CD4-positive, alpha-beta memory T cell (primary cell): Measurements from ENCODE around the gene FAM210A. TPM values are rescaled to one million over a fixed set of nuclear protein-coding genes. Genes with fewer than 3 reads are reported as not detected.

Experiments
- CTCF ChIA-PET: fragments of 350-600 bp; sonication (Branson Sonifier 250); formaldehyde crosslinking; loops from one replicate; lab custom pipeline; 2021; ENCODE audit warnings: inconsistent platforms; ENCODE audit not compliant: partially characterized antibody; lab: Charles Lee
- POLR2A ChIA-PET: fragments of 350-600 bp; sonication (Branson Sonifier 250); formaldehyde crosslinking; loops from one replicate; lab custom pipeline; 2021; ENCODE audit not compliant: partially characterized antibody; lab: Charles Lee
- DNase-seq, 5 donors: peaks; one replicate each; pipeline versions ENCODE4 v3.0.0 to v3.0.0-alpha.2; 2020 to 2022; ENCODE audit warnings: mixed read lengths in 1 of 5
- H3K27ac ChIP-seq: one replicate; pipeline ENCODE4 v1.7.0; 2013; ENCODE audit warnings: low read depth, low read length
- H3K27me3 ChIP-seq: 2 replicates; pipeline ENCODE4 v1.7.0; 2013; ENCODE audit warnings: mild to moderate bottlenecking, low read length, moderate library complexity; ENCODE audit not compliant: insufficient read depth
- H3K36me3 ChIP-seq: 2 replicates; pipeline ENCODE4 v1.7.0; 2013; ENCODE audit warnings: mild to moderate bottlenecking, low read length, moderate library complexity; ENCODE audit not compliant: insufficient read depth
- H3K4me1 ChIP-seq: 2 replicates; pipeline ENCODE4 v1.7.0; 2013; ENCODE audit warnings: mild to moderate bottlenecking, low read length, moderate library complexity; ENCODE audit not compliant: insufficient read depth
- H3K4me3 ChIP-seq, 2 donors: one replicate each; pipeline ENCODE4 v1.7.0; 2013; ENCODE audit warnings: low read length in 2 of 2, mild to moderate bottlenecking in 1 of 2
- H3K9me3 ChIP-seq, 2 donors: one replicate each; pipeline ENCODE4 v1.7.0; 2013; ENCODE audit warnings: low read length in 2 of 2, control low read depth in 1 of 2; ENCODE audit not compliant: control insufficient read depth in 1 of 2
- H3K27ac Mint-ChIP-seq, 7 donors: one replicate each; pipeline ENCODE4 v1.8.0; 2020 to 2021; ENCODE audit warnings: mixed read lengths in 7 of 7, mild to moderate bottlenecking in 6 of 7, inconsistent platforms in 3 of 7, moderate library complexity in 3 of 7
- H3K27me3 Mint-ChIP-seq, 2 donors: one replicate each; pipeline ENCODE4 v1.8.0; 2020 to 2021; ENCODE audit warnings: mixed read lengths in 2 of 2
- H3K36me3 Mint-ChIP-seq, 2 donors: one replicate each; pipeline ENCODE4 v1.8.0; 2020 to 2021; ENCODE audit warnings: mixed read lengths in 2 of 2, inconsistent platforms in 1 of 2, mild to moderate bottlenecking in 1 of 2
- H3K4me1 Mint-ChIP-seq, 4 donors: one replicate each; pipeline ENCODE4 v1.8.0; 2020 to 2021; ENCODE audit warnings: mixed read lengths in 4 of 4, mild to moderate bottlenecking in 1 of 4
- H3K4me3 Mint-ChIP-seq, 8 donors: one replicate each; pipeline ENCODE4 v1.8.0; 2020 to 2021; ENCODE audit warnings: mixed read lengths in 8 of 8, mild to moderate bottlenecking in 7 of 8, moderate library complexity in 6 of 8, inconsistent platforms in 3 of 8
- H3K9me3 Mint-ChIP-seq, 8 donors: one replicate each; pipeline ENCODE4 v1.8.0; 2020 to 2021; ENCODE audit warnings: mixed read lengths in 8 of 8, mild to moderate bottlenecking in 5 of 8, inconsistent platforms in 3 of 8, moderate library complexity in 1 of 8
- intact Hi-C: fragments of 100-400 bp; cut with micrococcal nuclease; formaldehyde crosslinking; loops from one replicate; pipeline ENCODE4 v1.15.1; 2023
- polyA plus RNA-seq, 2 donors: library from polyadenylated mRNA; unstranded; fragments of 300-500 nt; fragmentation: Illumina TruSeq; gene quantifications; one replicate each; pipeline ENCODE4 v1.2.3, GENCODE V29; 2021
- total RNA-seq, 2 experiments: library from RNA; stranded (reverse); gene quantifications; one replicate each; pipeline ENCODE4 v1.2.3, GENCODE V29; 2021

The FAM210A gene
- total and polyA plus RNA-seq, 4 experiments from 2014 or later: 9.4 to 13.7 (median 11.6) TPM

- CTCF ChIA-PET: no interaction called here
Observed at GRCh38 chr18:13619505-13620205, 106.7 kb downstream of the FAM210A start.

GRCh38 chr18:13618760-13619438 lies 107.5 kb downstream of the FAM210A start:
- Mint-ChIP-seq H3K4me3 (no peak overlapping the region), H3K27me3 (no peaks in the 10 kb centered on the region), H3K27ac (peak overlapping the region in 1 of 7 donors; percentile 42), H3K9me3 (no peaks in the 10 kb centered on the region), H3K4me1 (peaks cover 29 to 36% (median 33%) of the 10 kb centered on the region in 4 donors), H3K36me3 (peaks cover 9 to 11% of the 10 kb centered on the region in 2 donors)
- H3K4me1 ChIP-seq: peaks cover 34% of the 10 kb centered on the region
- POLR2A ChIA-PET: no interaction called here
- no peak overlapping the region for H3K27ac ChIP-seq
- H3K9me3 ChIP-seq: no peaks in the 10 kb centered on the region
- H3K27me3 ChIP-seq: no peaks in the 10 kb centered on the region
- no peak overlapping the region for H3K4me3 ChIP-seq
- DNase-seq: no peak
- peaks cover 8% of the 10 kb centered on the region for H3K36me3 ChIP-seq
- CTCF ChIA-PET: no interaction called here
- intact Hi-C loops: no loop called here

More at GRCh38 chr18:13619505-13620205, 106.7 kb downstream of the FAM210A start:
- Mint-ChIP-seq H3K4me1 (peaks cover 23 to 29% (median 26%) of the 10 kb centered on the region in 4 donors), H3K27ac (peak overlapping the region in 2 of 7 donors; percentile 35 to 60), H3K27me3 (no peaks in the 10 kb centered on the region), H3K9me3 (no peaks in the 10 kb centered on the region), H3K36me3 (peaks cover 9 to 12% of the 10 kb centered on the region in 2 donors), H3K4me3 (no peak overlapping the region)
- POLR2A ChIA-PET: no interaction called here
- no peak for DNase-seq
- no peaks in the 10 kb centered on the region for H3K27me3 ChIP-seq
- no peak overlapping the region for H3K4me3 ChIP-seq
- no peak overlapping the region for H3K27ac ChIP-seq
- H3K9me3 ChIP-seq: no peaks in the 10 kb centered on the region
- H3K4me1 ChIP-seq: peaks cover 26% of the 10 kb centered on the region
- peaks cover 8% of the 10 kb centered on the region for H3K36me3 ChIP-seq
- intact Hi-C loops: no loop called here

- peaks cover 39 to 45% (median 42%) of the 10 kb centered on the region in 4 donors for H3K4me1 Mint-ChIP-seq
- CTCF ChIA-PET: no interaction called here
- no peaks in the 10 kb centered on the region for H3K27me3 Mint-ChIP-seq
- Histone ChIP-seq H3K27ac (no peak overlapping the region), H3K36me3 (no peaks in the 10 kb centered on the region), H3K27me3 (no peaks in the 10 kb centered on the region), H3K9me3 (no peaks in the 10 kb centered on the region), H3K4me1 (peaks cover 43% of the 10 kb centered on the region), H3K4me3 (no peak overlapping the region)
- POLR2A ChIA-PET: no interaction called here
- peak overlapping the region in 2 of 7 donors; percentile 16 to 59 for H3K27ac Mint-ChIP-seq
- no peaks in the 10 kb centered on the region for H3K9me3 Mint-ChIP-seq
- intact Hi-C loops: no loop called here
- DNase-seq: no peak
- H3K36me3 Mint-ChIP-seq: peaks cover 3 to 5% of the 10 kb centered on the region in 2 donors
- H3K4me3 Mint-ChIP-seq: no peak overlapping the region
Observed at GRCh38 chr18:13617826-13618515, 108.4 kb downstream of the FAM210A start.

- H3K4me3 ChIP-seq: no peak overlapping the region
- Mint-ChIP-seq H3K4me1 (peaks cover 52 to 59% (median 55%) of the 10 kb centered on the region in 4 donors), H3K27ac (peak overlapping the region in 6 of 7 donors; percentile 70 to 94 (median 90)), H3K27me3 (no peaks in the 10 kb centered on the region), H3K9me3 (no peaks in the 10 kb centered on the region), H3K36me3 (peaks cover 0 to 5% of the 10 kb centered on the region in 2 donors), H3K4me3 (peak overlapping the region in 7 of 8 donors; percentile 22 to 93 (median 71))
- no peak overlapping the region for H3K27ac ChIP-seq
- no peaks in the 10 kb centered on the region for H3K9me3 ChIP-seq
- intact Hi-C loops: no loop called here
- H3K36me3 ChIP-seq: no peaks in the 10 kb centered on the region
- CTCF ChIA-PET: interaction anchor here (1.0 kb wide), 1 partner anchor 401 kb away, joined by 3 read pairs; no protein-coding TSS in a partner anchor
- DNase-seq: no peak
- H3K4me1 ChIP-seq: peaks cover 57% of the 10 kb centered on the region
- POLR2A ChIA-PET: no interaction called here
- no peaks in the 10 kb centered on the region for H3K27me3 ChIP-seq
Observed at GRCh38 chr18:13616525-13617035, 109.8 kb downstream of the FAM210A start.

GRCh38 chr18:13616041-13616440 lies 110.3 kb downstream of the FAM210A start:
- H3K4me1 Mint-ChIP-seq: peaks cover 56 to 65% (median 61%) of the 10 kb centered on the region in 4 donors
- H3K27me3 Mint-ChIP-seq: no peaks in the 10 kb centered on the region
- CTCF ChIA-PET: interaction anchor here (1.0 kb wide), 1 partner anchor 400 kb away, joined by 3 read pairs; no protein-coding TSS in a partner anchor
- H3K27ac Mint-ChIP-seq: peak overlapping the region; percentile 70 to 94 (median 91)
- no peaks in the 10 kb centered on the region for H3K9me3 Mint-ChIP-seq
- Histone ChIP-seq H3K36me3 (no peaks in the 10 kb centered on the region), H3K9me3 (no peaks in the 10 kb centered on the region), H3K27ac (no peak overlapping the region), H3K4me3 (no peak overlapping the region), H3K27me3 (no peaks in the 10 kb centered on the region), H3K4me1 (peaks cover 62% of the 10 kb centered on the region)
- no peak for DNase-seq
- POLR2A ChIA-PET: interaction anchor here (1.0 kb wide), 1 partner anchor 9 kb away, joined by 3 read pairs; no protein-coding TSS in a partner anchor
- peak overlapping the region in 7 of 8 donors; percentile 55 to 93 (median 86) for H3K4me3 Mint-ChIP-seq
- peaks cover 0 to 5% of the 10 kb centered on the region in 2 donors for H3K36me3 Mint-ChIP-seq
- intact Hi-C loops: no loop called here

GRCh38 chr18:13615432-13615861 lies 110.9 kb downstream of the FAM210A start:
- Histone ChIP-seq H3K9me3 (no peaks in the 10 kb centered on the region), H3K4me1 (peaks cover 68% of the 10 kb centered on the region), H3K36me3 (no peaks in the 10 kb centered on the region), H3K4me3 (no peak overlapping the region), H3K27me3 (no peaks in the 10 kb centered on the region), H3K27ac (no peak overlapping the region)
- no peaks in the 10 kb centered on the region for H3K9me3 Mint-ChIP-seq
- DNase-seq: no peak
- H3K4me3 Mint-ChIP-seq: peak overlapping the region in 7 of 8 donors; percentile 55 to 93 (median 86)
- H3K4me1 Mint-ChIP-seq: peaks cover 56 to 69% (median 66%) of the 10 kb centered on the region in 4 donors
- ChIA-PET POLR2A (interaction anchor here (0.8 to 2.6 kb wide), 3 partner anchors 9 to 399 kb away, joined by 3 to 13 read pairs (median 4); partner anchors contain the start of genes FAM210A and RNMT), CTCF (interaction anchor here (2.2 to 2.4 kb wide), 2 partner anchors 57 to 399 kb away, joined by 13 to 16 read pairs; no protein-coding TSS in a partner anchor)
- peak overlapping the region; percentile 84 to 94 (median 91) for H3K27ac Mint-ChIP-seq
- no peaks in the 10 kb centered on the region for H3K27me3 Mint-ChIP-seq
- intact Hi-C loops: no loop called here
- H3K36me3 Mint-ChIP-seq: peaks cover 0 to 3% of the 10 kb centered on the region in 2 donors
